BJ (cell line): ENCODE data around the gene HDAC2. TPM values are rescaled to one million over a fixed set of nuclear protein-coding genes. Genes with fewer than 3 reads are reported as not detected.

Experiments
- CTCF ChIA-PET: fragments of 350-600 bp; formaldehyde crosslinking; extraction: SDS; loops from one replicate; lab custom pipeline; 2021; ENCODE audit warnings: antibody characterized with exemption, inconsistent platforms; lab: Yijun Ruan, JAX
- POLR2A ChIA-PET: fragments of 300-600 bp; sonication (Branson Sonifier 250); formaldehyde crosslinking; extraction: SDS; loops from one replicate; lab custom pipeline; 2021; ENCODE audit warnings: antibody characterized with exemption; lab: Charles Lee
- DNase-seq: peaks from one replicate; pipeline ENCODE4 v3.0.0-alpha.2; 2011; ENCODE audit warnings: low read depth
- H3K27me3 ChIP-seq: 2 replicates; pipeline ENCODE4 v1.6.0; 2011; ENCODE audit warnings: low read length; ENCODE audit not compliant: control insufficient read depth, insufficient read depth
- H3K36me3 ChIP-seq: 2 replicates; pipeline ENCODE4 v1.5.1; 2011; ENCODE audit warnings: low read length; ENCODE audit not compliant: control insufficient read depth, insufficient read depth
- H3K4me3 ChIP-seq: 2 replicates; pipeline ENCODE4 v1.5.1; 2011; ENCODE audit warnings: low read depth, mild to moderate bottlenecking, control low read depth, low read length
- CTCF ChIP-seq: IDR thresholded peaks from 2 replicates; pipeline ENCODE4 v1.5.1; 2011; ENCODE audit warnings: low read depth, mild to moderate bottlenecking, control low read depth, inconsistent platforms, low read length, moderate library complexity; ENCODE audit not compliant: insufficient read depth
- polyA plus RNA-seq: library from polyadenylated mRNA; depleted of rRNA; stranded (reverse); fragments of >200 nt; gene quantifications from 2 replicates; pipeline ENCODE4 v1.2.3, GENCODE V29; 2011

HDAC2 gene
- polyA plus RNA-seq, 1 experiment = 48.6 TPM

- TF ChIP-seq CTCF = no peak
- CTCF ChIA-PET = no interaction called here
- H3K27me3 ChIP-seq = no peaks in the 10 kb centered on the region
- H3K4me3 ChIP-seq = no peak overlapping the region
- DNase-seq = no peak
- no peaks in the 10 kb centered on the region for H3K36me3 ChIP-seq
- POLR2A ChIA-PET = no interaction called here
Observed at GRCh38 chr6:113978084-113978675, 7.2 kb upstream of the HDAC2 start.

GRCh38 chr6:113976806-113977205 lies 5.9 kb upstream of the HDAC2 start:
- no peaks in the 10 kb centered on the region for H3K27me3 ChIP-seq
- CTCF ChIA-PET = no interaction called here
- no peak overlapping the region for H3K4me3 ChIP-seq
- no peak for TF ChIP-seq CTCF
- no peaks in the 10 kb centered on the region for H3K36me3 ChIP-seq
- POLR2A ChIA-PET = no interaction called here
- DNase-seq = no peak

GRCh38 chr6:113971741-113972140 lies 793 bp upstream of the HDAC2 start:
- ChIA-PET CTCF (interaction anchor here (1.0 to 1.7 kb wide), 2 partner anchors 23 to 136 kb away, joined by 4 to 6 read pairs; no protein-coding TSS in a partner anchor), POLR2A (interaction anchor here (1.0 kb wide), 1 partner anchor 24 kb away, joined by 3 read pairs; no protein-coding TSS in a partner anchor)
- TF ChIP-seq CTCF = no peak
- no peaks in the 10 kb centered on the region for H3K27me3 ChIP-seq
- no peak for DNase-seq
- H3K36me3 ChIP-seq = no peaks in the 10 kb centered on the region
- H3K4me3 ChIP-seq = peak overlapping the region; percentile 63

GRCh38 chr6:113969888-113970804 lies 802 bp downstream of the HDAC2 start:
- no peaks in the 10 kb centered on the region for H3K27me3 ChIP-seq
- DNase-seq = no peak
- ChIA-PET POLR2A (interaction anchor here (0.7 kb wide), 1 partner anchor 859 kb away, joined by 8 read pairs; no protein-coding TSS in a partner anchor), CTCF (interaction anchor here (0.6 to 1.7 kb wide), 3 partner anchors 11 to 138 kb away, joined by 3 to 6 read pairs (median 3); no protein-coding TSS in a partner anchor)
- no peaks in the 10 kb centered on the region for H3K36me3 ChIP-seq
- no peak for TF ChIP-seq CTCF
- peak overlapping the region; percentile 63 for H3K4me3 ChIP-seq

GRCh38 chr6:113968472-113968871 lies 2.5 kb downstream of the HDAC2 start:
- ChIA-PET CTCF (interaction anchor here (1.3 kb wide), 1 partner anchor 139 kb away, joined by 5 read pairs; no protein-coding TSS in a partner anchor), POLR2A (no interaction called here)
- Histone ChIP-seq H3K4me3 (no peak overlapping the region), H3K27me3 (no peaks in the 10 kb centered on the region), H3K36me3 (no peaks in the 10 kb centered on the region)
- DNase-seq = no peak
- no peak for TF ChIP-seq CTCF
